ENCODE results near the gene ENGASE.

Gene ENGASE

DNA sequence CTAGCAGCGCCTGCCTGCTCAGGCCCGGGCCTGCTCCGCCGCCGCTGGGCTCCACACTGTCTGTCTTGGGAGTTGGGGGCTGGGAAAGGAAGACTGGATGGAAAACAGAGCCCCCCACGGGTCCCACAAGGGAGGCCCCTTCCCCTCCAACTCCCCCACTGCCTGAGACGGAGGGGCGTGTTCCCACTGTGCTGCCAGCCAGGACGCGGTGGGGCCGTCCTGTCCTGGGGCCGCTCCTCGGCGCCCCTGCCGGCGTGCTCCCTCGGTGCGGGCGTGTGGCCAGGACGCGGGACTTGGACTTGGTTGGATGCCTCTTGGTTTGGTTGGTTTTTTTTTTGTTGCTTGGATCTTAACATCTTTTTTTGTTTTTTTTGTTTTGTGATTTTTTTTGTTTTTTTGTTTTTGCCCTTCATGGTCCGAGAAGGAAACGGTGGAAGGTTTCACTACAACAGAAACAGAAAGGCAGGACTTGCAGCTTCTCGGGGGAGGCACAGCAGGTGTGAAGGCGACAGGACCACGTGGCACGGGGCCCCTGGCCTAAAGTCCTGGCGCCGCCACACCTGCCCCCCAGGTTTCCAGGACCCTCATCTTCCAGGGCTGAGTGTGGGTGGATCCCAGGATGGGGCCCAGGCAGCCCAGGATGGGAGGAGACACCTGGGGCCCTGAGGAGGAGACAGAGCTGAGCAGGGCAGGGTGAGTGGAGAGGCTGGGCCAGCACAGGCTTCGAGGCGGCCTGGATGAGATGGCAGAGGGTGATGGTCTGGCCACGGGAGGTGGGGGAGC is 16.0 kb downstream of the ENGASE start:
- DNase-seq (ENCODE audit: extremely low read depth in 1 of 2, low read depth in 1 of 2): no peak

GRCh38 chr17:79091226-79091670 is 16.6 kb downstream of the ENGASE start:
- DNase-seq (ENCODE audit: extremely low read depth in 1 of 2, low read depth in 1 of 2): no peak

DNA sequence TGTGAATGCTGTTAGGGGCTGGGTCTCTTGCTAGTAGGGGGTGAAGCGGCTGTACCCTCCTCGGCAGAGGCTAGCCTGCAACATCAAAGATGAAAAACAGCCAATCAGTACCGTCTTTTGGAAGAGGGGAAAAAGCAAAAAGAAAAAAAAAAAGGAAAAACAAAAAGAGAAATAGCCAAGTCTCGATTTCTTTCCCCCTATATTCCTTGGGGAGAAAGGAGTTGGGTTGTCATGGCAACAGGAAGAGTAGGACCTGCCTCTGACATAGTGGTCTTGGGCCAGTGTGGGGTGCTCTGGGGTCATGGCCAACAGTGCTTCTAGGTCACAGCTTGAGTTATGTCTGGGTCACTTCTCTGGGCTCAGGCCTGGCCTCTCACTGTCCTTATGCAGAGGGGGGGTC is 17.9 kb downstream of the ENGASE start:
- no peak for DNase-seq (ENCODE audit: extremely low read depth in 1 of 2, low read depth in 1 of 2)

DNA sequence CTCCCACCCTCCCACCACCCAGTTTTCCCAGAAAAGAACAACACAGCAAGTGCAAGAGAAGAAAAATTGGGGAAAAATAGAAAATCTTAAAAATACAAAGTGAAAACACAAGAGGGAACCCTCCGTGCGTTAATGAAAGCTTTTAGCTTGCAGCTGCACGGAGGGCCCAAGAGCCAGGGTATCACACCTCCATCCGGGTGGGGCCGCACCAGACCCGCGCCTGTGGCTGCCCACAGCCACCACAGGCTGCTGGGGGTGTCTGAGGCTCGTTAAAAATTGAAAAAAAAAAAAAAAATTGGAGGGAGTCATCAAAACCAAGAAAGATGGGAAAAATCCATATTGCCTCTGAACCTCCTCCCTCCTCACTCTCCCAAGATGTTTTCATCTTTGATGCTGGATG is 18.6 kb downstream of the ENGASE start:
- DNase-seq (ENCODE audit: extremely low read depth in 1 of 2, low read depth in 1 of 2): no peak

GRCh38 chr17:79094261-79094660 is 19.6 kb downstream of the ENGASE start:
- DNase-seq (ENCODE audit: extremely low read depth in 1 of 2, low read depth in 1 of 2): no peak

GRCh38 chr17:79095345-79096055 is 20.9 kb downstream of the ENGASE start:
- no peak for DNase-seq (ENCODE audit: extremely low read depth in 1 of 2, low read depth in 1 of 2)

GRCh38 chr17:79096477-79096876 is 21.9 kb downstream of the ENGASE start:
- DNase-seq (ENCODE audit: extremely low read depth in 1 of 2, low read depth in 1 of 2): no peak

GRCh38 chr17:79097226-79098055 is 22.8 kb downstream of the ENGASE start:
- no peak for DNase-seq (ENCODE audit: extremely low read depth in 1 of 2, low read depth in 1 of 2)

- no peak for DNase-seq (ENCODE audit: extremely low read depth in 1 of 2, low read depth in 1 of 2)
Observed at GRCh38 chr17:79098282-79098867, 23.8 kb downstream of the ENGASE start.

DNA sequence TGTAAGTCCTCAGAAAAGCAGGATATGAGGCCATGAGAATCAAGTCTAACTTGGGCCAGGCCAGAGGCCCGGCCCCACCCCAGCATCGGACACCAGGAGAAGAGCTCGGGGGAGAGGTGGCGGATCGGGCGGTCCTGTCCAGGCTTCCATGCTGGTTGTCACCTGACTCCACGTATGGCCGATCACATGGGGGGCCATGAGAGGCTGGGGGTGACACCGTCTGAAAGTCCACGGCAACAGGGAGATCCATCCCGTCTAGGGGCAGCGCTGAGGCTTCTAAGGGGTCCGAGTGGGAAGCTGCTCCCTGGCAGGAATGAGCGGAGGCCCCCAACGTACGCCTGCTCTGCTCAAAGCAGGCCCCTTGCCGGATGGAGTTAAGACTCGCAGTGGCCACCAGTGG is 25.8 kb downstream of the ENGASE start:
- no peak for DNase-seq (ENCODE audit: extremely low read depth in 1 of 2, low read depth in 1 of 2)

- no peak for DNase-seq (ENCODE audit: extremely low read depth in 1 of 2, low read depth in 1 of 2)
Observed at GRCh38 chr17:79101111-79101673, 26.6 kb downstream of the ENGASE start.

GRCh38 chr17:79102214-79102613 is 27.6 kb downstream of the ENGASE start:
- no peak for DNase-seq (ENCODE audit: extremely low read depth in 1 of 2, low read depth in 1 of 2)

- DNase-seq (ENCODE audit: extremely low read depth in 1 of 2, low read depth in 1 of 2): no peak
Observed at GRCh38 chr17:79104898-79105600, 30.4 kb downstream of the ENGASE start.

DNA sequence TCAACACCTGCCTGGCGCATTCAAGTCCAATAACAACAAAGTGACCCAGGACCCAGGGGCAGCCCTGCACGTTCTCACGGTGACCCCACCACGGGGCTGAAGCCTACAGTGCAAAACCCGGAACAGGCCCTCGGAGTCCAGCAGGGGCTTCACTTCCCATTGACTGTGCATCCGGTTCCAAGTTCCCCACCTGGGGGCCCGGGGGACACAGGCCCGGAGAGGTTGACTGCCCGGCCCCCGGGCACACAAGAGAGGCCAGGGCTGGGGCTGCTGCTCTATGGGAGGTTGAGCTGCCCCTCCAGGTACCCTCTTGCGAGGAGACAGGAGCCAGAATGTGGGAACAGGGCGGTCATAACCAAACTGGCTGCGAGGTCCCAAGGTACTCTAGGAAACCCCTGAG is 31.3 kb downstream of the ENGASE start:
- no peak for DNase-seq (ENCODE audit: extremely low read depth in 1 of 2, low read depth in 1 of 2)

GRCh38 chr17:79106958-79107357 is 32.3 kb downstream of the ENGASE start:
- DNase-seq (ENCODE audit: extremely low read depth in 1 of 2, low read depth in 1 of 2): no peak

DNA sequence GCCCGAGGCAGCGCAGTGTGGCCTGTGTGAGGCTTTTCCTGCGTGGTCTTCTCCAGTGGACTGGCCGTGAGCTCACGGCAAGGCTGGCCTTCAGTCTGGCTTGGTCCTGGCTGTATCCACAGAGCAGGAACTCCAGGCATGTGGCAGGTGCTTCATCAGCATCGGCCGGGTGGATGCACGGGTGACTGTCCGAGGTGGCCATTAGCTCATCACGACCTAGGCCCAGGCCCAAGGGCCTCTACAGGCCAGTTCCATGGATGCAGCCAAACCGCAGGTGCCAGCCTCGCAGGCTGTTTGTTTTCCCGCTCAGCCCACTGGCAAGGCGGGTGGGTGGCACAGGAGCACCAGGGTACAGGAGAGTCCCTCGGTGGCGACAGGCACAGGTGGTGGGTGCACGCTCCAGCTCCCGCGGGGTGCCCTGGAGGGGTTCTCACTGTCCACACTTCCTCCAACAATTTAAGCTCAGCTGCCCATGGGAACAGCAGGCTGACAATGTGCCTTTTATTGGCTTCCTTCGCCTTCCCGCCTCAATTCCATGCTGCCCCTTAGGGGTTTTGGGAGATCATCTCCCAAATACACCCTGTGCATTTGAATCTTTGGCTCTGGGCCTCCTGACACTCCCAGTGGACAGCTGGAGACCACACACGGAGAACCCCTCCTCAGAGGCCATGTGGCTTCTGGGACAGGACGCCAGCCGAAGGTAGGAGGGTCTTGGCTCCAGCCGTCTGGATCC is 33.0 kb downstream of the ENGASE start:
- no peak for DNase-seq (ENCODE audit: extremely low read depth in 1 of 2, low read depth in 1 of 2)

DNA sequence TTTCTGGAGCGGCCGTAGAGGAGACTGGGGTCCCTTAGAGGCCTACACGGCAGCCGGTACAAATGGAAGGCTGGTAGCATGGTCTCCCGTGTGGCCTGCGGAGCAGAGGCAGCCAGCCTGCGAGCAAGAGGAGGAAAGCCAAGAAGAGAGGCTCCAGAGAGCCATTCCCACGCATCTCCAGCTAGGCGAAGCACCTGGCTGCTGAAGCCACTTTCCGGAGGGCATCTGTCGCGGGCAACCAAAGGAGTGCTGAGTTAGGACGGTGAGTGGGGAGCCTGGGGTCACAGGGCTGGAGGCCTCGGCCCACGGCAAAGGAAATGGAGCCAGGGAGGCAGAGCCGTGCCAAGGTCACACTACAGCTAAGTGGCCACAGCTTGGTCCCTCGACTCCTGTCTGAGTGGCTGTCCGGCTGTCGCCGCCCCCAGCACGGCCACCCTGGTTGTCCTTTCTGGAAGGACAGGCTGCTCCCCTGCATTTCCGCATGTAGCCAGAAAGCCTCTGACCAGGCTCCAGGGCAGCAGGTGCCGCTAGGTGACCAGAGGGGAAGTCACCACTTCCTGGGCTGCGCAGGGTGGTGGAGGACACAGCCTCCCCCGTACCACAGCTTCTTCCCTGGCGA is 33.7 kb downstream of the ENGASE start:
- DNase-seq (ENCODE audit: extremely low read depth in 1 of 2, low read depth in 1 of 2): no peak

DNA sequence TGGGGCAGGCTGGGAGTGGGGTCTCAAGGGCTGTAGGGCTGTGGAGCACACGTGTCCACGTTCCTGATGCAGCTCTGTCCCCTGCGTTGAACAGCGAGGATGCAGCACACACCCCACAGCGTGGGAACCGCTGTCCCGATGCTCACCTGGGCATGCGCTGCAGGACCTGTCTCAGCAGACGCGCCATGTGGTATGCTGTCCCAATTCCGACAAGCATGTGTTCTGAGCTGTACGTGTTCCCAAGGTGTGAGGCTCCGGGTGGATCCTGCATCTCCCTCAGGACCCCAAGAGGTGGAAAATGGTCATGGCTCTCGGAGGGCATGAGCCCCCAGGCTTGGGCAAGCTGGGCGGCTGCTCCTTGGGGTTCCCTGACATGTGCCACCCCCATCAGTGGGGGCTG is 34.2 kb downstream of the ENGASE start:
- DNase-seq (ENCODE audit: extremely low read depth in 1 of 2, low read depth in 1 of 2): no peak

DNA sequence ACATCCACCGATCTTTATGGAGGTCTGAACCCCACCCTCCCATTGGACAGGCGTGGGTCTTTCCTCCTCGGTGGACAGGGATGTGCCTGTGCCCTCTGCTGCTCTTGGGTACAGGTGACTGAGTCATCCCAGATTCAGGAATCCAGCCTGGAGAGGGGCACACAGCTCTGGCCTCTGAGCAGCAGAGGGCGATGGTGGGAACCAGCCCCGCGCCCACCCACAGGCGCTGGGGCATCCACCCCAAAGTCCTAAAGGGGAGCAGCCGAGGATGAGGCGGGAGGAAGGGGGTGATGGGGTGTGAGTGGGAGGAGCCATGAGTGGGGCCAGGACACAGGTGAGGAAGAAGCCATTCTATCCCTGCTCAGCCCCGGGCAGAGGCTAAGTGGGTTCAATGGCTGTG is 35.0 kb downstream of the ENGASE start:
- DNase-seq (ENCODE audit: extremely low read depth in 1 of 2, low read depth in 1 of 2): no peak
